Neural progenitor cell (in vitro differentiated cells): ENCODE results near the gene SLC4A9.

Source experiments
- EZH2 ChIP-seq: fragments of 200-600 bp; sonication (generic); IDR thresholded peaks from 2 replicates; pipeline ENCODE4 v1.6.1; 2017; ENCODE audit warnings: antibody characterized with exemption, mild to moderate bottlenecking, moderate library complexity
- EZH2phosphoT487 ChIP-seq: fragments of 200-600 bp; sonication (generic); IDR thresholded peaks from 2 replicates; pipeline ENCODE4 v1.6.1; 2017; ENCODE audit warnings: antibody characterized with exemption

- TF ChIP-seq EZH2phosphoT487 (no peak), EZH2 (no peak)
Measured at GRCh38 chr5:140318792-140319191, 41.2 kb upstream of the SLC4A9 start.
